H1 (cell line): ENCODE measurements around the gene ECSIT. TPM values are rescaled to one million over a fixed set of nuclear protein-coding genes. Genes with fewer than 3 reads are reported as not detected.

Source experiments
- CTCF ChIA-PET: fragments of 300-600 bp; sonication (Branson Sonifier 250); formaldehyde crosslinking; loops from one replicate; lab custom pipeline; 2021; ENCODE audit not compliant: partially characterized antibody; lab: Charles Lee
- POLR2A ChIA-PET: fragments of 300-600 bp; sonication (Branson Sonifier 250); formaldehyde crosslinking; loops from one replicate; lab custom pipeline; 2021; ENCODE audit warnings: inconsistent platforms; ENCODE audit not compliant: partially characterized antibody; lab: Charles Lee
- DNase-seq, 2 experiments: peaks; one replicate each; pipeline versions ENCODE4 v3.0.0 to v3.0.0-alpha.2; 2010 to 2022; ENCODE audit warnings: low spot score in 2 of 2, low read depth in 1 of 2, mixed read lengths in 1 of 2
- FAIRE-seq: peaks from 2 replicates; lab custom pipeline; 2011; peaks lifted over from hg19 to GRCh38; lab: Jason Lieb, UNC
- H2AFZ ChIP-seq: 2 replicates; pipeline ENCODE4 v1.8.1; 2012; ENCODE audit warnings: low read length, inconsistent platforms
- H2AK5ac ChIP-seq: 2 replicates; pipeline ENCODE4 v1.6.1; 2013; ENCODE audit warnings: low read depth, low read length
- H2BK120ac ChIP-seq: replicated peaks from 2 replicates; pipeline ENCODE3; 2013; ENCODE audit warnings: low read depth, low read length, inconsistent platforms
- H2BK12ac ChIP-seq: 2 replicates; pipeline ENCODE4 v1.6.1; 2013; ENCODE audit warnings: low read depth, low read length
- H2BK15ac ChIP-seq: 2 replicates; pipeline ENCODE4 v1.6.1; 2013; ENCODE audit warnings: low read length
- H2BK20ac ChIP-seq: 2 replicates; pipeline ENCODE4 v1.6.1; 2013; ENCODE audit warnings: low read length
- H2BK5ac ChIP-seq: 2 replicates; pipeline ENCODE4 v1.6.1; 2013; ENCODE audit warnings: low read depth, low read length
- H3K14ac ChIP-seq: 2 replicates; pipeline ENCODE4 v1.6.1; 2013; ENCODE audit warnings: inconsistent platforms; ENCODE audit not compliant: insufficient read length
- H3K18ac ChIP-seq: 2 replicates; pipeline ENCODE4 v1.6.1; 2013; ENCODE audit warnings: low read length; ENCODE audit errors: extremely low read depth
- H3K23ac ChIP-seq: 2 replicates; pipeline ENCODE4 v1.6.1; 2013; ENCODE audit warnings: inconsistent platforms; ENCODE audit not compliant: insufficient read length
- H3K23me2 ChIP-seq: 2 replicates; pipeline ENCODE4 v1.6.1; 2013; ENCODE audit warnings: low read depth, low read length
- H3K27ac ChIP-seq: 2 replicates; pipeline ENCODE4 v1.6.1; 2011; ENCODE audit warnings: low read depth, low read length, inconsistent platforms
- H3K27me3 ChIP-seq, 4 experiments: replicated peaks in 1 of 4; 1 replicate in 1 of 4; 2 replicates in 3 of 4; pipeline versions ENCODE4 v1.6.1 to v1.8.1; 2011 to 2013; ENCODE audit warnings: low read length in 3 of 4, mild to moderate bottlenecking in 3 of 4, inconsistent platforms in 2 of 4, mixed read lengths in 2 of 4, moderate library complexity in 1 of 4; ENCODE audit not compliant: control insufficient read depth in 3 of 4, insufficient read depth in 3 of 4; ENCODE audit errors: extremely low read depth in 1 of 4
- H3K36me3 ChIP-seq, 4 experiments: 2 replicates each; pipeline versions ENCODE4 v1.6.1 to v1.8.1; 2011 to 2013; ENCODE audit warnings: mild to moderate bottlenecking in 4 of 4, low read length in 3 of 4, moderate library complexity in 2 of 4, control low read depth in 1 of 4, inconsistent platforms in 1 of 4; ENCODE audit not compliant: insufficient read depth in 4 of 4, control insufficient read depth in 2 of 4
- H3K4ac ChIP-seq: replicated peaks from 2 replicates; pipeline ENCODE3; 2013; ENCODE audit warnings: low read length, low read depth, mixed read lengths, inconsistent platforms; ENCODE audit not compliant: insufficient read length
- H3K4me1 ChIP-seq, 4 experiments: replicated peaks in 1 of 4; 1 replicate in 1 of 4; 2 replicates in 3 of 4; pipeline versions ENCODE4 v1.6.1 to v1.8.1; 2011 to 2013; ENCODE audit warnings: low read length in 3 of 4, inconsistent platforms in 2 of 4, mixed read lengths in 1 of 4; ENCODE audit not compliant: insufficient read depth in 4 of 4, control insufficient read depth in 3 of 4
- H3K4me2 ChIP-seq, 2 experiments: 2 replicates each; pipeline versions ENCODE4 v1.6.1 to v1.8.1; 2011 to 2013; ENCODE audit warnings: low read depth in 2 of 2, low read length in 2 of 2, control low read depth in 1 of 2, inconsistent platforms in 1 of 2, mild to moderate bottlenecking in 1 of 2; ENCODE audit not compliant: insufficient read depth in 1 of 2
- H3K4me3 ChIP-seq, 4 experiments: fragments of 200-600, 300-600 bp in 1 of 4; sonication (generic), shearing (Covaris generic), sonication (Bioruptor Twin) in 1 of 4; 2 replicates each; pipeline versions ENCODE4 v1.5.1 to v1.8.1; 2011 to 2016; ENCODE audit warnings: low read length in 4 of 4, low read depth in 3 of 4, control low read depth in 2 of 4, inconsistent platforms in 2 of 4, mild to moderate bottlenecking in 2 of 4, mixed read lengths in 1 of 4, moderate library complexity in 1 of 4; ENCODE audit not compliant: insufficient read depth in 2 of 4; ENCODE audit errors: extremely low read depth in 1 of 4
- H3K56ac ChIP-seq: replicated peaks from 2 replicates; pipeline ENCODE3; 2013; ENCODE audit warnings: low read depth, mild to moderate bottlenecking, mixed read lengths, low read length, inconsistent platforms; ENCODE audit not compliant: insufficient read length
- H3K79me1 ChIP-seq: 2 replicates; pipeline ENCODE4 v1.6.1; 2013; ENCODE audit warnings: low read depth, low read length, control low read depth
- H3K79me2 ChIP-seq, 2 experiments: 2 replicates each; pipeline versions ENCODE4 v1.6.1 to v1.8.1; 2012 to 2013; ENCODE audit warnings: low read length in 2 of 2, mild to moderate bottlenecking in 2 of 2, inconsistent platforms in 1 of 2; ENCODE audit not compliant: insufficient read depth in 2 of 2, control insufficient read depth in 1 of 2
- H3K9ac ChIP-seq, 4 experiments: replicated peaks in 1 of 4; 1 replicate in 1 of 4; 2 replicates in 3 of 4; pipeline versions ENCODE4 v1.6.1 to v1.8.1; 2011 to 2013; ENCODE audit warnings: low read depth in 3 of 4, low read length in 3 of 4, control low read depth in 2 of 4, mild to moderate bottlenecking in 2 of 4, moderate library complexity in 2 of 4, inconsistent platforms in 1 of 4; ENCODE audit errors: extremely low read depth in 1 of 4
- H3K9me3 ChIP-seq, 2 experiments: 2 replicates each; pipeline versions ENCODE4 v1.6.1 to v1.8.1; 2012 to 2013; ENCODE audit warnings: mild to moderate bottlenecking in 2 of 2, moderate library complexity in 2 of 2, control low read depth in 1 of 2, inconsistent platforms in 1 of 2, low read depth in 1 of 2, low read length in 1 of 2, mixed read lengths in 1 of 2; ENCODE audit not compliant: insufficient read depth in 2 of 2
- H4K20me1 ChIP-seq, 2 experiments: replicated peaks in 1 of 2; 2 replicates each; pipeline versions ENCODE3 to v1.8.1; 2011 to 2013; ENCODE audit warnings: inconsistent platforms in 2 of 2, low read length in 2 of 2, mild to moderate bottlenecking in 1 of 2; ENCODE audit not compliant: insufficient read depth in 2 of 2, control insufficient read depth in 1 of 2
- H4K5ac ChIP-seq: 2 replicates; pipeline ENCODE4 v1.6.1; 2013; ENCODE audit warnings: low read length, low read depth, mixed read lengths, inconsistent platforms; ENCODE audit not compliant: insufficient read length
- H4K8ac ChIP-seq: 2 replicates; pipeline ENCODE4 v1.8.0; 2013; ENCODE audit warnings: mild to moderate bottlenecking, moderate library complexity, low read length, inconsistent platforms; ENCODE audit not compliant: insufficient read depth; ENCODE audit errors: extremely low read depth
- H4K91ac ChIP-seq: replicated peaks from 2 replicates; pipeline ENCODE3; 2013; ENCODE audit warnings: low read length, mixed read lengths, inconsistent platforms; ENCODE audit not compliant: insufficient read length
- BACH1 ChIP-seq: IDR thresholded peaks from 2 replicates; pipeline ENCODE4 v1.6.1; 2012; ENCODE audit warnings: low read length, improper control_type of control experiment
- CBX8 ChIP-seq: fragments of 300-800, 300-1000 bp; sonication (generic); IDR thresholded peaks from 2 replicates; pipeline ENCODE4 v1.7.1; 2016; ENCODE audit warnings: low read depth, low read length, borderline replicate concordance
- NRF1 ChIP-seq: IDR thresholded peaks from 2 replicates; pipeline ENCODE4 v1.6.1; 2011; ENCODE audit warnings: mild to moderate bottlenecking, low read depth, low read length, improper control_type of control experiment
- POLR2A ChIP-seq, 2 experiments: IDR thresholded peaks; 1 replicate in 1 of 2; 2 replicates in 1 of 2; pipeline ENCODE4 v1.6.1; 2011; ENCODE audit warnings: low read depth in 2 of 2, low read length in 2 of 2, mild to moderate bottlenecking in 2 of 2; ENCODE audit errors: control extremely low read depth in 1 of 2
- WGBS, 2 experiments: shearing (Covaris generic) in 1 of 2; methylation state at CpG; one replicate each; pipeline versions ENCODE4 v1.1.6 to v1.1.7; 2013 to 2015; ENCODE audit warnings: low lambda C conversion rate in 2 of 2, mixed read lengths in 2 of 2, inconsistent platforms in 1 of 2, low coverage in 1 of 2, missing lambda C conversion rate in 1 of 2; ENCODE audit not compliant: insufficient replicate concordance in 2 of 2, insufficient coverage in 1 of 2, insufficient read length in 1 of 2; ENCODE audit errors: extremely low coverage in 1 of 2, missing lambda C conversion rate in 1 of 2; 5-methylcytosine and 5-hydroxymethylcytosine counted together
- polyA plus RNA-seq, 7 experiments: library from polyadenylated mRNA; depleted of rRNA in 3 of 7; stranded (reverse) in 5 of 7; unstranded in 2 of 7; fragments of >200 nt in 5 of 7; fragments of 200-250 nt in 2 of 7; gene quantifications; 1 replicate in 5 of 7; 2 replicates in 1 of 7; 4 replicates in 1 of 7; pipeline versions ENCODE4 v1.2.1 to v1.2.3, GENCODE V29; 2011 to 2013; ENCODE audit warnings: missing spikeins in 2 of 7, mixed read lengths in 2 of 7
- total RNA-seq: library from RNA; stranded (reverse); fragmentation: NEBNext Ultra II Directional; extraction: Animal tissue kit (Norgen Biotek cat#: 25700); gene quantifications from 2 replicates; pipeline ENCODE4 v1.2.1, GENCODE V29; 2021

ECSIT gene
- total and polyA plus RNA-seq, 2 of the 8 experiments (the other 6 are each of a cell fraction or from before 2014, with no cell fraction given): 55.7 to 74.1 TPM

GRCh38 chr19:11549386-11549953 is 20.5 kb upstream of the ECSIT start:
- no peak overlapping the region for H2BK5ac ChIP-seq
- DNase-seq: no peak
- no peak overlapping the region for H2BK120ac ChIP-seq
- no peaks in the 10 kb centered on the region for H3K79me2 ChIP-seq
- no peak overlapping the region for H3K23ac ChIP-seq
- no peak overlapping the region for H2AK5ac ChIP-seq
- H3K18ac ChIP-seq: no peak overlapping the region
- no peak overlapping the region for H3K56ac ChIP-seq
- no peaks in the 10 kb centered on the region for H3K79me1 ChIP-seq
- no peak overlapping the region for H4K91ac ChIP-seq
- H2AFZ ChIP-seq: no peak overlapping the region
- H3K36me3 ChIP-seq: peaks cover 0 to 22% (median 14%) of the 10 kb centered on the region in 4 experiments; a peak in 5 of 8 replicates
- no peak for FAIRE-seq
- H3K4me1 ChIP-seq: peaks cover 0 to 4% (median 0%) of the 10 kb centered on the region in 4 experiments; a peak in 1 of 7 replicates
- H4K5ac ChIP-seq: no peak overlapping the region
- peak overlapping the region; percentile 25; the same call in 1 of the 2 replicates for H4K8ac ChIP-seq
- no peaks in the 10 kb centered on the region for H3K23me2 ChIP-seq
- H3K9ac ChIP-seq: no peak overlapping the region
- H3K4me2 ChIP-seq: no peak overlapping the region
- no peak overlapping the region for H2BK20ac ChIP-seq
- H2BK12ac ChIP-seq: no peak overlapping the region
- no peaks in the 10 kb centered on the region for H3K27me3 ChIP-seq
- H3K9me3 ChIP-seq: no peaks in the 10 kb centered on the region
- peaks cover 2 to 15% of the 10 kb centered on the region in 2 experiments for H4K20me1 ChIP-seq
- H3K4me3 ChIP-seq: no peak overlapping the region
- 92% methylated on average over 19 of the region's 24 CpGs; no CpG with 5 or more reads in 1 of the 2 experiments for WGBS, 2 experiments
- H2BK15ac ChIP-seq: no peak overlapping the region
- no peak overlapping the region for H3K14ac ChIP-seq
- POLR2A ChIA-PET: interaction anchor here (0.8 to 1.3 kb wide), 2 partner anchors 10 to 25 kb away, joined by 3 read pairs; partner anchors contain the start of gene ELOF1
- H3K27ac ChIP-seq: no peak overlapping the region
- CTCF ChIA-PET: interaction anchor here (2.1 kb wide), 1 partner anchor 13 kb away, joined by 6 read pairs; no protein-coding TSS in a partner anchor
- H3K4ac ChIP-seq: no peak overlapping the region
- TF ChIP-seq BACH1 (no peak), NRF1 (no peak), POLR2A (IDR thresholded peaks at IDR 0.05; ENCODE audit: control extremely low read depth in 1 of 2, low read depth in 2 of 2, low read length in 2 of 2) (no peak), CBX8 (no peak)
